H1 (cell line): ENCODE measurements around the gene DISC1. TPM values are rescaled to one million over a fixed set of nuclear protein-coding genes. Genes with fewer than 3 reads are reported as not detected.

Experiments used
- polyA plus RNA-seq, 7 experiments: library from polyadenylated mRNA; depleted of rRNA in 3 of 7; stranded (reverse) in 5 of 7; unstranded in 2 of 7; fragments of >200 nt in 5 of 7; fragments of 200-250 nt in 2 of 7; gene quantifications; 1 replicate in 5 of 7; 2 replicates in 1 of 7; 4 replicates in 1 of 7; pipeline versions ENCODE4 v1.2.1 to v1.2.3, GENCODE V29; 2011 to 2013; ENCODE audit warnings: missing spikeins in 2 of 7, mixed read lengths in 2 of 7
- total RNA-seq: library from RNA; stranded (reverse); fragmentation: NEBNext Ultra II Directional; extraction: Animal tissue kit (Norgen Biotek cat#: 25700); gene quantifications from 2 replicates; pipeline ENCODE4 v1.2.1, GENCODE V29; 2021
- TF ChIP-seq, protein P1 (sequence below): fragments of 300-600 bp; sonication (generic); IDR thresholded peaks from 2 replicates; pipeline ENCODE4 v1.7.1; 2012; ENCODE audit warnings: low read length, moderate library complexity, mild to moderate bottlenecking, inconsistent platforms; ENCODE audit not compliant: insufficient replicate concordance

Gene DISC1
- total and polyA plus RNA-seq, 2 of the 8 experiments (the other 6 are each of a cell fraction or from before 2014, with no cell fraction given): 1.1 to 3.5 TPM

DNA sequence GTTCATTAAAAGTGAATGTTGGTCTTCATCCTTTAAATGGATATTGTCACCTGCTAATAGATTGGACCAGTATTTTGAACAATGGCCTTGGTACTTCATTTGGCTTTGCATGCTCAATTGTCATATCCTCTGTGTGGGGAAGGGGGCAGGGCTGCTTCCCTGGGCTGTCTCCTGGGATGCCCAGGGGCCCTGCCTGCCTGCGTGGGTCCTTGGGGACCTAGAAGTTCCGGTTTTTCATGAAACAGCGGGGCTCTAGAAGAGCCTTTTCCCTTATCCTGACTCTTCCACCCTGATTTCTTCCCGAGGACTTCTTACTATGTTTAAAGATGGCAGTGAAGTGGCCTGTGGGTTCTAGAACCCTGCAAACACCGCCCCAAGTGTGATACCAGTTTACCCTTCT is 97.5 kb downstream of the DISC1 start (continued):
- TF ChIP-seq, protein P1, sequence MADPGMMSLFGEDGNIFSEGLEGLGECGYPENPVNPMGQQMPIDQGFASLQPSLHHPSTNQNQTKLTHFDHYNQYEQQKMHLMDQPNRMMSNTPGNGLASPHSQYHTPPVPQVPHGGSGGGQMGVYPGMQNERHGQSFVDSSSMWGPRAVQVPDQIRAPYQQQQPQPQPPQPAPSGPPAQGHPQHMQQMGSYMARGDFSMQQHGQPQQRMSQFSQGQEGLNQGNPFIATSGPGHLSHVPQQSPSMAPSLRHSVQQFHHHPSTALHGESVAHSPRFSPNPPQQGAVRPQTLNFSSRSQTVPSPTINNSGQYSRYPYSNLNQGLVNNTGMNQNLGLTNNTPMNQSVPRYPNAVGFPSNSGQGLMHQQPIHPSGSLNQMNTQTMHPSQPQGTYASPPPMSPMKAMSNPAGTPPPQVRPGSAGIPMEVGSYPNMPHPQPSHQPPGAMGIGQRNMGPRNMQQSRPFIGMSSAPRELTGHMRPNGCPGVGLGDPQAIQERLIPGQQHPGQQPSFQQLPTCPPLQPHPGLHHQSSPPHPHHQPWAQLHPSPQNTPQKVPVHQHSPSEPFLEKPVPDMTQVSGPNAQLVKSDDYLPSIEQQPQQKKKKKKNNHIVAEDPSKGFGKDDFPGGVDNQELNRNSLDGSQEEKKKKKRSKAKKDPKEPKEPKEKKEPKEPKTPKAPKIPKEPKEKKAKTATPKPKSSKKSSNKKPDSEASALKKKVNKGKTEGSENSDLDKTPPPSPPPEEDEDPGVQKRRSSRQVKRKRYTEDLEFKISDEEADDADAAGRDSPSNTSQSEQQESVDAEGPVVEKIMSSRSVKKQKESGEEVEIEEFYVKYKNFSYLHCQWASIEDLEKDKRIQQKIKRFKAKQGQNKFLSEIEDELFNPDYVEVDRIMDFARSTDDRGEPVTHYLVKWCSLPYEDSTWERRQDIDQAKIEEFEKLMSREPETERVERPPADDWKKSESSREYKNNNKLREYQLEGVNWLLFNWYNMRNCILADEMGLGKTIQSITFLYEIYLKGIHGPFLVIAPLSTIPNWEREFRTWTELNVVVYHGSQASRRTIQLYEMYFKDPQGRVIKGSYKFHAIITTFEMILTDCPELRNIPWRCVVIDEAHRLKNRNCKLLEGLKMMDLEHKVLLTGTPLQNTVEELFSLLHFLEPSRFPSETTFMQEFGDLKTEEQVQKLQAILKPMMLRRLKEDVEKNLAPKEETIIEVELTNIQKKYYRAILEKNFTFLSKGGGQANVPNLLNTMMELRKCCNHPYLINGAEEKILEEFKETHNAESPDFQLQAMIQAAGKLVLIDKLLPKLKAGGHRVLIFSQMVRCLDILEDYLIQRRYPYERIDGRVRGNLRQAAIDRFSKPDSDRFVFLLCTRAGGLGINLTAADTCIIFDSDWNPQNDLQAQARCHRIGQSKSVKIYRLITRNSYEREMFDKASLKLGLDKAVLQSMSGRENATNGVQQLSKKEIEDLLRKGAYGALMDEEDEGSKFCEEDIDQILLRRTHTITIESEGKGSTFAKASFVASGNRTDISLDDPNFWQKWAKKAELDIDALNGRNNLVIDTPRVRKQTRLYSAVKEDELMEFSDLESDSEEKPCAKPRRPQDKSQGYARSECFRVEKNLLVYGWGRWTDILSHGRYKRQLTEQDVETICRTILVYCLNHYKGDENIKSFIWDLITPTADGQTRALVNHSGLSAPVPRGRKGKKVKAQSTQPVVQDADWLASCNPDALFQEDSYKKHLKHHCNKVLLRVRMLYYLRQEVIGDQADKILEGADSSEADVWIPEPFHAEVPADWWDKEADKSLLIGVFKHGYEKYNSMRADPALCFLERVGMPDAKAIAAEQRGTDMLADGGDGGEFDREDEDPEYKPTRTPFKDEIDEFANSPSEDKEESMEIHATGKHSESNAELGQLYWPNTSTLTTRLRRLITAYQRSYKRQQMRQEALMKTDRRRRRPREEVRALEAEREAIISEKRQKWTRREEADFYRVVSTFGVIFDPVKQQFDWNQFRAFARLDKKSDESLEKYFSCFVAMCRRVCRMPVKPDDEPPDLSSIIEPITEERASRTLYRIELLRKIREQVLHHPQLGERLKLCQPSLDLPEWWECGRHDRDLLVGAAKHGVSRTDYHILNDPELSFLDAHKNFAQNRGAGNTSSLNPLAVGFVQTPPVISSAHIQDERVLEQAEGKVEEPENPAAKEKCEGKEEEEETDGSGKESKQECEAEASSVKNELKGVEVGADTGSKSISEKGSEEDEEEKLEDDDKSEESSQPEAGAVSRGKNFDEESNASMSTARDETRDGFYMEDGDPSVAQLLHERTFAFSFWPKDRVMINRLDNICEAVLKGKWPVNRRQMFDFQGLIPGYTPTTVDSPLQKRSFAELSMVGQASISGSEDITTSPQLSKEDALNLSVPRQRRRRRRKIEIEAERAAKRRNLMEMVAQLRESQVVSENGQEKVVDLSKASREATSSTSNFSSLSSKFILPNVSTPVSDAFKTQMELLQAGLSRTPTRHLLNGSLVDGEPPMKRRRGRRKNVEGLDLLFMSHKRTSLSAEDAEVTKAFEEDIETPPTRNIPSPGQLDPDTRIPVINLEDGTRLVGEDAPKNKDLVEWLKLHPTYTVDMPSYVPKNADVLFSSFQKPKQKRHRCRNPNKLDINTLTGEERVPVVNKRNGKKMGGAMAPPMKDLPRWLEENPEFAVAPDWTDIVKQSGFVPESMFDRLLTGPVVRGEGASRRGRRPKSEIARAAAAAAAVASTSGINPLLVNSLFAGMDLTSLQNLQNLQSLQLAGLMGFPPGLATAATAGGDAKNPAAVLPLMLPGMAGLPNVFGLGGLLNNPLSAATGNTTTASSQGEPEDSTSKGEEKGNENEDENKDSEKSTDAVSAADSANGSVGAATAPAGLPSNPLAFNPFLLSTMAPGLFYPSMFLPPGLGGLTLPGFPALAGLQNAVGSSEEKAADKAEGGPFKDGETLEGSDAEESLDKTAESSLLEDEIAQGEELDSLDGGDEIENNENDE: no peak
